MM.1S (cell line): Measurements from ENCODE around the gene EPB41L2.
A peak's percentile ranks its signal among the peaks of the same experiment; 100 is the strongest.

Experiments used
- DNase-seq: peaks from one replicate; pipeline ENCODE4 v3.0.0-alpha.2; 2015
- H2AFZ ChIP-seq: fragments of 300-600 bp; sonication (generic); 2 replicates; pipeline ENCODE4 v1.6.0; 2016; ENCODE audit warnings: antibody characterized with exemption, low read length
- H3F3A ChIP-seq: fragments of 300-600 bp; sonication (generic); 2 replicates; pipeline ENCODE4 v1.6.1; 2016; ENCODE audit warnings: mild to moderate bottlenecking, antibody characterized with exemption, low read length, moderate library complexity, mixed read lengths; ENCODE audit not compliant: insufficient read depth
- H3K27ac ChIP-seq: fragments of 300-600 bp; sonication (generic); 2 replicates; pipeline ENCODE4 v1.5.1; 2016; ENCODE audit warnings: mild to moderate bottlenecking, low read length
- H3K27me3 ChIP-seq: fragments of 300-600 bp; sonication (generic); replicated peaks from 2 replicates; pipeline ENCODE4 v1.6.0; 2016; ENCODE audit warnings: low read length; ENCODE audit not compliant: insufficient read depth
- H3K36me3 ChIP-seq: fragments of 300-600 bp; sonication (generic); replicated peaks from 2 replicates; pipeline ENCODE4 v1.6.1; 2016; ENCODE audit warnings: mild to moderate bottlenecking, low read length, mixed read lengths; ENCODE audit not compliant: insufficient read depth
- H3K4me1 ChIP-seq: fragments of 300-600 bp; sonication (generic); 2 replicates; pipeline ENCODE4 v1.6.1; 2016; ENCODE audit warnings: low read length, mixed read lengths
- H3K4me2 ChIP-seq: fragments of 300-600 bp; sonication (generic); 2 replicates; pipeline ENCODE4 v1.6.0; 2016; ENCODE audit warnings: low read depth, low read length
- H3K4me3 ChIP-seq: fragments of 300-600 bp; sonication (generic); 2 replicates; pipeline ENCODE4 v1.5.1; 2016; ENCODE audit warnings: low read length, mixed read lengths
- H3K79me2 ChIP-seq: fragments of 300-600 bp; sonication (generic); 2 replicates; pipeline ENCODE4 v1.6.1; 2016; ENCODE audit warnings: mixed run types, low read length, mixed read lengths
- H3K9ac ChIP-seq: fragments of 300-600 bp; sonication (generic); 2 replicates; pipeline ENCODE4 v1.6.1; 2016; ENCODE audit warnings: low read length, mixed read lengths
- H3K9me2 ChIP-seq: fragments of 300-600 bp; sonication (generic); replicated peaks from 2 replicates; pipeline ENCODE4 v1.6.1; 2016; ENCODE audit warnings: mild to moderate bottlenecking, low read length, mixed read lengths; ENCODE audit not compliant: insufficient read depth
- H3K9me3 ChIP-seq: fragments of 300-600 bp; sonication (generic); replicated peaks from 2 replicates; pipeline ENCODE4 v1.6.1; 2016; ENCODE audit warnings: mild to moderate bottlenecking, low read length, mixed read lengths; ENCODE audit not compliant: insufficient read depth
- H4K20me1 ChIP-seq: fragments of 300-600 bp; sonication (generic); 2 replicates; pipeline ENCODE4 v1.6.1; 2016; ENCODE audit warnings: mild to moderate bottlenecking, low read length, moderate library complexity, mixed read lengths; ENCODE audit not compliant: insufficient read depth
- CTCF ChIP-seq: fragments of 300-600 bp; sonication (generic); IDR thresholded peaks from 2 replicates; pipeline ENCODE4 v1.5.1; 2016; ENCODE audit warnings: antibody characterized with exemption, low read length, mixed read lengths
- EZH2 ChIP-seq: fragments of 300-600 bp; sonication (generic); optimal IDR thresholded peaks from 2 replicates; pipeline ENCODE3; 2017; ENCODE audit warnings: low read depth, mild to moderate bottlenecking, antibody characterized with exemption, low read length, mixed read lengths
- EZH2phosphoT487 ChIP-seq: fragments of 300-600 bp; sonication (generic); IDR thresholded peaks from 2 replicates; pipeline ENCODE4 v1.6.1; 2018; ENCODE audit warnings: antibody characterized with exemption, low read length

EPB41L2 gene

GRCh38 chr6:130846501-130846900, 216.5 kb downstream of the EPB41L2 start:
- Histone ChIP-seq H3K9me3 (no peaks in the 10 kb centered on the region), H4K20me1 (no peaks in the 10 kb centered on the region), H3K4me3 (no peak overlapping the region), H3K79me2 (no peaks in the 10 kb centered on the region), H3K9me2 (no peaks in the 10 kb centered on the region), H3K36me3 (no peaks in the 10 kb centered on the region), H3K27me3 (no peaks in the 10 kb centered on the region), H3F3A (no peaks in the 10 kb centered on the region), H3K27ac (no peak overlapping the region), H3K4me1 (peaks cover 19% of the 10 kb centered on the region), H3K9ac (no peak overlapping the region), H2AFZ (no peak overlapping the region), H3K4me2 (no peak overlapping the region)
- TF ChIP-seq EZH2 = no peak
- no peak for TF ChIP-seq EZH2phosphoT487
- no peak for TF ChIP-seq CTCF
- DNase-seq = no peak

DNA sequence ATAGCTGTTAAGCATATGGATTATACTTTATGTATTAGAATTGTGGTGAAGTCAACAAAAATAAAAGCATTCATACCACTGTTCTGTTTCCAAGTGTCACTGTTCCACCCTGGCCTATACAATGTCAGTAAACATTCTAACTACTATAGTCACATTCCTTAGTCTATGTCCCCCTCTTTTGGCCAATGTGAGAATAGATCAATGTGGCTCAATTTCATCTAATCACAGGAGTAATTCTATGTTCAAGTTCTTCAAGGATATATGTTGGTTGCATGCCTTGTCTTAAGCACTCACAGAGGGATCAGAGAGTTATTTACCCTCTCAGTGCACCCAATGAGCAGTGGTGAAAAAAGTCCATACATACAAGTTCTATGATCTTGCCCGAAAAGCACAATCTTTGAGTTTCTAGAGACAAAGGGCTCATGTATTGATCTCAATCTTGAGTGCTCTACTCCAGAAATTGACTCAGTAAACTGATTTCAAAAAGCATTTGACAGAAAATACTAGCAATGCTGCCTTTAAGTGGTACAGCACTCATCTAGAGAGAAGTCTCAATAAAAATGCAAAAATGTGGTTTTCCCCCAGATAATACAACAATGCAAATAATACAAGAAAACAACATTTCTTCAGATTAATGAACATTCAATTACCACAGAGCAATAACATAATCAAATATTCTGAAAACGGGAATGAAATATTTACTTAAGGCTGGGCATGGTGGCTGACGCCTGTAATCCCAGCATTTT, 219.3 kb downstream of the EPB41L2 start:
- TF ChIP-seq CTCF (peak; percentile 75), EZH2phosphoT487 (no peak)
- Histone ChIP-seq H3K79me2 (no peaks in the 10 kb centered on the region), H3K36me3 (no peaks in the 10 kb centered on the region), H3F3A (no peaks in the 10 kb centered on the region), H3K9me3 (no peaks in the 10 kb centered on the region), H3K9ac (no peak overlapping the region), H3K27me3 (no peaks in the 10 kb centered on the region), H2AFZ (no peak overlapping the region), H3K4me2 (no peak overlapping the region), H4K20me1 (no peaks in the 10 kb centered on the region), H3K4me1 (peaks cover 7% of the 10 kb centered on the region), H3K9me2 (no peaks in the 10 kb centered on the region), H3K27ac (no peak overlapping the region), H3K4me3 (no peak overlapping the region)
- peak; percentile 55 for DNase-seq

- H4K20me1 ChIP-seq = no peaks in the 10 kb centered on the region
- no peak overlapping the region for H3K9ac ChIP-seq
- H2AFZ ChIP-seq = no peak overlapping the region
- peaks cover 5% of the 10 kb centered on the region; the same call in 1 of the 2 replicates for H3K4me1 ChIP-seq
- no peak for DNase-seq
- H3F3A ChIP-seq = no peaks in the 10 kb centered on the region
- H3K27ac ChIP-seq = no peak overlapping the region
- H3K9me3 ChIP-seq = no peaks in the 10 kb centered on the region
- no peaks in the 10 kb centered on the region for H3K36me3 ChIP-seq
- no peaks in the 10 kb centered on the region for H3K27me3 ChIP-seq
- no peak overlapping the region for H3K4me3 ChIP-seq
- TF ChIP-seq EZH2 (no peak), EZH2phosphoT487 (no peak), CTCF (no peak)
- no peak overlapping the region for H3K4me2 ChIP-seq
- H3K79me2 ChIP-seq = no peaks in the 10 kb centered on the region
- no peaks in the 10 kb centered on the region for H3K9me2 ChIP-seq
Observed at GRCh38 chr6:130841128-130841728, 221.8 kb downstream of the EPB41L2 start.
